ENCODE results near the gene JAML. TPM values are rescaled to one million over a fixed set of nuclear protein-coding genes. Genes with fewer than 3 reads are reported as not detected.

Gene JAML
- total and polyA plus RNA-seq, 9 of the 15 experiments (the other 6 are each of a cell fraction or from before 2014, with no cell fraction given): 0.05 to 0.32 (median 0.22) TPM; not detected in 4

DNA sequence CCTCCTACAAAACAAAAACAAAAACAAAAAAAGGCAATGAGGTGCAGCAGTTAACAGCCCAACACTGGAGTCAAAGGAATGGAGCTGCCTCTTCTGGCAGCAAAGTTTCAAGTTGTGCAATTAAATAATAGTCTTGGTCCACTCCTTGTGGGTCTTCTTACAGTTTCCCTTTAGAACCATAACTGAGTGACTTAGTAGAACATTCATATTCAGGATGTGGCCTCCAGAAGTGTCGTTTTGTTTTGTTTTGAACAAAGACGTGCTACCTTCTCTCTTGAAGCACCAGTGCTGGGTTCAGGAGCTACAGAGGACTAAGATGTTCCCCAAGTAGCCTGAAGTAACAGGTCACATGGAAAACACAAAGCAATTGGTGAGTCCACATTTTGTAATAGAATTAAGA lies 2.0 kb upstream of the JAML start:
- Histone ChIP-seq H3K27me3 (ENCODE audit: control insufficient read depth in 2 of 2, insufficient read depth in 2 of 2, low read length in 2 of 2) (0 out of 5 replicates have a peak, but pooled peaks cover 2 to 7% of the 10 kb centered on the region in 2 experiments), H3K79me2 (ENCODE audit: control insufficient read depth, insufficient read depth, low read length) (no peaks in the 10 kb centered on the region), H4K20me1 (replicated peaks; ENCODE audit: control insufficient read depth, insufficient read depth, low read length) (no peaks in the 10 kb centered on the region), H3K4me3 (no peak overlapping the region), H3K4me2 (ENCODE audit: insufficient read depth, low read length) (no peak overlapping the region), H3K36me3 (ENCODE audit: control insufficient read depth, insufficient read depth, low read length) (no peaks in the 10 kb centered on the region), H3K9me3 (replicated peaks; ENCODE audit: control insufficient read depth, insufficient read depth, low read depth, low read length) (no peaks in the 10 kb centered on the region), H3K27ac (ENCODE audit: extremely low read depth, low read depth, low read length) (no peak overlapping the region), H3K9me1 (ENCODE audit: control insufficient read depth, insufficient read depth, low read length) (no peaks in the 10 kb centered on the region), H3K4me1 (replicated peaks in 1 of 2; ENCODE audit: control insufficient read depth in 2 of 2, insufficient read depth in 2 of 2, low read length in 2 of 2) (no peaks in the 10 kb centered on the region), H3K9ac (ENCODE audit: insufficient read depth in 1 of 2, low read depth in 2 of 2, low read length in 2 of 2) (no peak overlapping the region), H2AFZ (ENCODE audit: low read depth, low read length) (no peak overlapping the region)
- DNase-seq (ENCODE audit: extremely low read depth in 1 of 4, low spot score in 3 of 4): no peak
- TF ChIP-seq YBX1 (IDR thresholded peaks at IDR 0.05) (no peak), ZNF280B (CRISPR knock-in tag; IDR thresholded peaks at IDR 0.05) (no peak), KHSRP (IDR thresholded peaks at IDR 0.05) (no peak), PRPF4 (IDR thresholded peaks at IDR 0.05; ENCODE audit: insufficient read depth, low read depth, low read length, poor library complexity, severe bottlenecking) (no peak), AFF4 (CRISPR knock-in tag; IDR thresholded peaks at IDR 0.05) (no peak), POU5F1 (IDR thresholded peaks at IDR 0.05; ENCODE audit: borderline replicate concordance, low read depth, low read length, partially characterized antibody) (no peak), ZNF444 (CRISPR knock-in tag; IDR thresholded peaks at IDR 0.05) (no peak), GATA2 (CRISPR knock-in tag; IDR thresholded peaks at IDR 0.05) (no peak), ILF3 (IDR thresholded peaks at IDR 0.05; ENCODE audit: borderline replicate concordance) (no peak)
- TF ChIP-seq, protein P1, sequence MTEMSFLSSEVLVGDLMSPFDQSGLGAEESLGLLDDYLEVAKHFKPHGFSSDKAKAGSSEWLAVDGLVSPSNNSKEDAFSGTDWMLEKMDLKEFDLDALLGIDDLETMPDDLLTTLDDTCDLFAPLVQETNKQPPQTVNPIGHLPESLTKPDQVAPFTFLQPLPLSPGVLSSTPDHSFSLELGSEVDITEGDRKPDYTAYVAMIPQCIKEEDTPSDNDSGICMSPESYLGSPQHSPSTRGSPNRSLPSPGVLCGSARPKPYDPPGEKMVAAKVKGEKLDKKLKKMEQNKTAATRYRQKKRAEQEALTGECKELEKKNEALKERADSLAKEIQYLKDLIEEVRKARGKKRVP (CRISPR knock-in tag; IDR thresholded peaks at IDR 0.05): no peak
- TF ChIP-seq, protein P2, sequence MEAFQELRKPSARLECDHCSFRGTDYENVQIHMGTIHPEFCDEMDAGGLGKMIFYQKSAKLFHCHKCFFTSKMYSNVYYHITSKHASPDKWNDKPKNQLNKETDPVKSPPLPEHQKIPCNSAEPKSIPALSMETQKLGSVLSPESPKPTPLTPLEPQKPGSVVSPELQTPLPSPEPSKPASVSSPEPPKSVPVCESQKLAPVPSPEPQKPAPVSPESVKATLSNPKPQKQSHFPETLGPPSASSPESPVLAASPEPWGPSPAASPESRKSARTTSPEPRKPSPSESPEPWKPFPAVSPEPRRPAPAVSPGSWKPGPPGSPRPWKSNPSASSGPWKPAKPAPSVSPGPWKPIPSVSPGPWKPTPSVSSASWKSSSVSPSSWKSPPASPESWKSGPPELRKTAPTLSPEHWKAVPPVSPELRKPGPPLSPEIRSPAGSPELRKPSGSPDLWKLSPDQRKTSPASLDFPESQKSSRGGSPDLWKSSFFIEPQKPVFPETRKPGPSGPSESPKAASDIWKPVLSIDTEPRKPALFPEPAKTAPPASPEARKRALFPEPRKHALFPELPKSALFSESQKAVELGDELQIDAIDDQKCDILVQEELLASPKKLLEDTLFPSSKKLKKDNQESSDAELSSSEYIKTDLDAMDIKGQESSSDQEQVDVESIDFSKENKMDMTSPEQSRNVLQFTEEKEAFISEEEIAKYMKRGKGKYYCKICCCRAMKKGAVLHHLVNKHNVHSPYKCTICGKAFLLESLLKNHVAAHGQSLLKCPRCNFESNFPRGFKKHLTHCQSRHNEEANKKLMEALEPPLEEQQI (IDR thresholded peaks at IDR 0.05): no peak
- no peak for ATAC-seq
- BruUV-seq (replicated peaks): no TSS peak
- WGBS (ENCODE audit: insufficient coverage, low coverage, missing lambda C conversion rate): 0% methylated on average over 2 of the region's 2 CpGs
- FAIRE-seq: no peak
- intact Hi-C loops (cut with micrococcal nuclease) (loop anchor here (1.0 kb wide), 1 partner anchor 65 kb away; no protein-coding TSS in a partner anchor), in situ Hi-C loops (cut with MboI) (no loop called here)
- POLR2A ChIA-PET: no interaction called here
- CTCF ChIA-PET (ENCODE audit: low intra/inter-chr PET ratio): interaction anchor here (1.1 to 1.6 kb wide), 2 partner anchors 64 to 262 kb away, joined by 4 to 5 read pairs; no protein-coding TSS in a partner anchor
